SU-DHL-6 (cell line): ENCODE measurements around the gene MGAT4A.

ENCODE experiments used
- H2AFZ ChIP-seq: fragments of 200-600 bp; sonication (generic); 2 replicates; pipeline ENCODE4 v1.6.1; 2014; ENCODE audit warnings: low read depth, mild to moderate bottlenecking, moderate library complexity, mixed read lengths, antibody characterized with exemption, low read length; ENCODE audit not compliant: severe bottlenecking
- H3F3A ChIP-seq: fragments of 200-600 bp; shearing (Covaris generic); 2 replicates; pipeline ENCODE4 v1.6.0; 2016; ENCODE audit warnings: antibody characterized with exemption, mild to moderate bottlenecking; ENCODE audit not compliant: insufficient read depth
- H3K27ac ChIP-seq: fragments of 200-600 bp; sonication (generic); 2 replicates; pipeline ENCODE4 v1.5.1; 2016; ENCODE audit warnings: low read depth, mild to moderate bottlenecking, low read length, moderate library complexity, mixed read lengths
- H3K27me3 ChIP-seq: fragments of 200-600 bp; sonication (generic), shearing (Covaris generic); 2 replicates; pipeline ENCODE4 v1.6.0; 2014; ENCODE audit warnings: mild to moderate bottlenecking, low read length
- H3K36me3 ChIP-seq: fragments of 200-600 bp; sonication (generic); 2 replicates; pipeline ENCODE4 v1.6.1; 2014; ENCODE audit warnings: mild to moderate bottlenecking, low read length, mixed read lengths
- H3K4me2 ChIP-seq: fragments of 300-600, 200-600 bp; shearing (Covaris generic), sonication (generic); 2 replicates; pipeline ENCODE4 v1.6.0; 2014; ENCODE audit warnings: low read length, low read depth, mild to moderate bottlenecking; ENCODE audit not compliant: poor library complexity, severe bottlenecking
- H3K4me3 ChIP-seq: fragments of 200-600 bp; sonication (generic); 2 replicates; pipeline ENCODE4 v1.5.1; 2014; ENCODE audit warnings: antibody characterized with exemption, low read length, mild to moderate bottlenecking, mixed read lengths; ENCODE audit not compliant: insufficient read depth, poor library complexity, severe bottlenecking
- H3K79me2 ChIP-seq: fragments of 200-600 bp; sonication (generic); 2 replicates; pipeline ENCODE4 v1.6.1; 2014; ENCODE audit warnings: mild to moderate bottlenecking, low read length, moderate library complexity; ENCODE audit not compliant: insufficient read depth
- H3K9ac ChIP-seq: fragments of 200-600 bp; sonication (generic); 2 replicates; pipeline ENCODE4 v1.7.0; 2014; ENCODE audit warnings: mild to moderate bottlenecking, low read length
- H3K9me2 ChIP-seq: fragments of 200-600 bp; sonication (generic); replicated peaks from 2 replicates; pipeline ENCODE4 v1.6.1; 2014; ENCODE audit warnings: low read length; ENCODE audit not compliant: insufficient read depth
- H3K9me3 ChIP-seq: fragments of 200-600 bp; sonication (generic); 2 replicates; pipeline ENCODE4 v1.6.1; 2014; ENCODE audit warnings: low read length, mixed read lengths; ENCODE audit not compliant: insufficient read depth
- H4K20me1 ChIP-seq: fragments of 200-600 bp; sonication (generic); 2 replicates; pipeline ENCODE4 v1.6.1; 2014; ENCODE audit warnings: low read depth, mild to moderate bottlenecking, antibody characterized with exemption, low read length, moderate library complexity, mixed read lengths
- CTCF ChIP-seq: fragments of 200-600 bp; sonication (generic); IDR thresholded peaks from one replicate; pipeline ENCODE4 v1.5.1; 2017; ENCODE audit warnings: antibody characterized with exemption, mild to moderate bottlenecking, low read length, moderate library complexity; ENCODE audit not compliant: insufficient read depth, poor library complexity, severe bottlenecking
- EZH2phosphoT487 ChIP-seq: fragments of 200-600 bp; sonication (generic), shearing (Covaris generic); conservative IDR thresholded peaks from 2 replicates; pipeline ENCODE4 v1.6.1; 2018; ENCODE audit warnings: mild to moderate bottlenecking, antibody characterized with exemption, low read length, moderate library complexity, mixed read lengths

The MGAT4A gene

GRCh38 chr2:98637401-98638147 is 93.4 kb downstream of the MGAT4A start:
- Histone ChIP-seq H3K27ac (no peak overlapping the region), H3K4me2 (no peak overlapping the region), H3K4me3 (no peak overlapping the region), H2AFZ (no peak overlapping the region), H3K79me2 (no peaks in the 10 kb centered on the region), H3K9me2 (no peaks in the 10 kb centered on the region), H3K9me3 (no peaks in the 10 kb centered on the region), H3F3A (no peaks in the 10 kb centered on the region), H4K20me1 (no peaks in the 10 kb centered on the region), H3K27me3 (no peaks in the 10 kb centered on the region), H3K36me3 (no peaks in the 10 kb centered on the region), H3K9ac (no peak overlapping the region)
- TF ChIP-seq EZH2phosphoT487 (no peak), CTCF (no peak)

- Histone ChIP-seq H3K79me2 (no peaks in the 10 kb centered on the region), H3K9me2 (no peaks in the 10 kb centered on the region), H3K27ac (no peak overlapping the region), H2AFZ (no peak overlapping the region), H3F3A (no peaks in the 10 kb centered on the region), H3K4me3 (no peak overlapping the region), H3K4me2 (no peak overlapping the region), H3K9me3 (no peaks in the 10 kb centered on the region), H4K20me1 (no peaks in the 10 kb centered on the region), H3K27me3 (no peaks in the 10 kb centered on the region), H3K9ac (no peak overlapping the region), H3K36me3 (no peaks in the 10 kb centered on the region)
- no peak for TF ChIP-seq EZH2phosphoT487
- TF ChIP-seq CTCF: no peak
Observed at GRCh38 chr2:98634406-98635092, 96.4 kb downstream of the MGAT4A start.

- no peaks in the 10 kb centered on the region for H3K9me2 ChIP-seq
- H3K4me2 ChIP-seq: no peak overlapping the region
- no peak overlapping the region for H2AFZ ChIP-seq
- no peaks in the 10 kb centered on the region for H3K36me3 ChIP-seq
- H3K79me2 ChIP-seq: no peaks in the 10 kb centered on the region
- H3K9ac ChIP-seq: no peak overlapping the region
- H3K27me3 ChIP-seq: no peaks in the 10 kb centered on the region
- no peaks in the 10 kb centered on the region for H3K9me3 ChIP-seq
- H4K20me1 ChIP-seq: no peaks in the 10 kb centered on the region
- no peak overlapping the region for H3K27ac ChIP-seq
- H3K4me3 ChIP-seq: no peak overlapping the region
- H3F3A ChIP-seq: no peaks in the 10 kb centered on the region
- TF ChIP-seq CTCF (no peak), EZH2phosphoT487 (no peak)
Observed at GRCh38 chr2:98632351-98632750, 98.6 kb downstream of the MGAT4A start.
